ENCODE data around the gene LDAH. TPM values are rescaled to one million over a fixed set of nuclear protein-coding genes. Genes with fewer than 3 reads are reported as not detected.

The LDAH gene
- polyA plus RNA-seq, 1 donor, result 28.0 TPM

DNA sequence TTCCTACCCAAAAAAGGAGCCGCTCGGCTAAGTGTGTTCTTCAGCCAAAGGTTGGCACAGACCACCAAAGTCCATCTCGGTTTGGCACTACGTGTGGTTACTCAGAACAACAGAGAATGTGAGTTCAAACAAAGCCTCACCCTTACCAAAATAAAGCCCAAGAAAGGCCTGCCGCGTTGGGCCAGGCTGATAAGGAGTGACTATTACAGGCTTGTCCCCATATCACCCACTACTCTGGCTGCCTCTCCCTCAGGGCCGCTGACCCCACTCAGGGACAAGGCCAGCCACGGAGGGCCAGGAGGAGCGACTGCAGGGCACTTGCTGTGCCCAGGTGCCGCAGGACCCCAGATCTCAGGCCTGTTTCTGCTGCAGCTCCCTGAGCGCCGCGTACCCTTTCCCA, 185.8 kb downstream of the LDAH start:
- no CpG with 5 or more reads among the region's 13 CpGs for WGBS (ENCODE audit: insufficient coverage, low lambda C conversion rate)
- Histone ChIP-seq H3K9me3 (ENCODE audit: control insufficient read depth, low read depth, low read length) (no peaks in the 10 kb centered on the region), H3K27me3 (ENCODE audit: control insufficient read depth, insufficient read depth, low read length) (no peaks in the 10 kb centered on the region), H3K4me1 (ENCODE audit: control insufficient read depth, insufficient read depth, low read length) (peaks cover 24% of the 10 kb centered on the region), H3K4me3 (ENCODE audit: low read length) (no peak overlapping the region), H3K27ac (ENCODE audit: low read length) (no peak overlapping the region), H3K36me3 (ENCODE audit: control insufficient read depth, insufficient read depth, low read length) (peaks cover 57% of the 10 kb centered on the region)
- no peak for DNase-seq

DNA sequence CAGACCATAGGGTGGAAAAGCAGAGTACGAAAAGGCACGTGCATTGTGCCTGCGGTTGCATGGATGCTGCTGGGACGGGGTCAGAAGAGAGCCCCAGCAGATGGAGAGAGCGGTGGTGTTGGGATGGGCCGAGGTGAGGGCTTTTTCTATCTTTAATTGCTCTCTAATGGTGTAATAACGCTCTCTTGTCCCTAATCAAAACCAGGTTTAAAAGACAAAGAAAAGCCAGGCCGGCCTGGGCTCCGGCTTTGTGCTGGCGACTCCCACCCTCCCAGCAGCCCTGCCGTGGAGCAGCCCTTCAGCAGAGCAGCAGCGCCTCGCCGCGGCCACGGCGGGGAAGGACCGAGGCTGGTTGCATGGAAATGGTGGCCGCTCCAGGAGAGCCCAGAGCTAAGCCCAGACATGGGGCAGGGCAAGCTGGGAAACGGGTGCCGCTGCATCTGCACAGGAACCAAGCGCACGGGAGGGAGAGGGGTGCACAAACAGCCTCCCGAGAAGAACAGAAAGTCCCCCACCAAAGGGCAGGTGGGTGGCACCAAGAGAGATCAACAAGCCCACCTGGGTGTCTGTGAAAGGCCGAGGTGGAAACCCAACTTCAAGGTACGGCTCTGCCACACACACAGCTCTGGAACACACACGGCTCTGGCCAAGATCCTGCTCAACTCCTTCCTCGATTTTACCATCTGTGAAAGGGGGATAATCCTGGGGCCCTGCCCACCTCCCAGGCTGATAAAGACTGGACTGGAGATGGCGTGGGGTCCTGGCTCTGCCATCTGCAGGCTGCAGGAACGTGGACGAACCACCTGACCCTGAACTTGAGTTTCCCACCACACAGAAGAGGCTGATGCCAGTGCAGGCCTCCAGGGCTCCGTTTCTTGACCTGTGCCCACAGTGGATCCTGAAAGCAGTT, 187.0 kb downstream of the LDAH start:
- Histone ChIP-seq H3K27me3 (ENCODE audit: control insufficient read depth, insufficient read depth, low read length) (no peaks in the 10 kb centered on the region), H3K36me3 (ENCODE audit: control insufficient read depth, insufficient read depth, low read length) (peaks cover 46% of the 10 kb centered on the region), H3K4me1 (ENCODE audit: control insufficient read depth, insufficient read depth, low read length) (peaks cover 24% of the 10 kb centered on the region)

DNA sequence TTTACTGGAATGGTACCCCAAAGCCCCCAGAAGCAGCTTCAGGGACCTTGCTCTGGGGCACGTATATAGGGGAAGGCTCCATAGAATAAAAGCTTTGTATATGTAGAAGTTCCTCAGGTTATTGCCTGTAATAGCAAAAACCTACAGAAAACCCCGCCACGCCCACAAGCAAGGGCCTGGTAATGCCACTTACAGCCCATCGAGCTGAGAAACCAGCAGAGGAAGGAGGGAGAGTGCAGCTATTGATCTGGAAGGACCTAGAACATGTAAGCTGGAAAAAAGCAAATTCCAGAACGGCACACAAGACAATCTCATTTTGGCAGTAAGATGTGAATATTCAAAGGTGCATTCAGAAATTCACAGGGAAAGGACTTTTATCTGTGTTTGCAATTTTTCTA, 187.8 kb downstream of the LDAH start:
- Histone ChIP-seq H3K27me3 (ENCODE audit: control insufficient read depth, insufficient read depth, low read length) (no peaks in the 10 kb centered on the region), H3K9me3 (ENCODE audit: control insufficient read depth, low read depth, low read length) (no peaks in the 10 kb centered on the region), H3K27ac (ENCODE audit: low read length) (no peak overlapping the region), H3K4me3 (ENCODE audit: low read length) (no peak overlapping the region), H3K36me3 (ENCODE audit: control insufficient read depth, insufficient read depth, low read length) (peaks cover 41% of the 10 kb centered on the region), H3K4me1 (ENCODE audit: control insufficient read depth, insufficient read depth, low read length) (peaks cover 24% of the 10 kb centered on the region)
- DNase-seq, result no peak
- WGBS (ENCODE audit: insufficient coverage, low lambda C conversion rate), result no CpG with 5 or more reads among the region's 5 CpGs

More for the DNA sequence above, 187.0 kb downstream of the LDAH start:
- H3K27ac ChIP-seq (ENCODE audit: low read length), result no peak overlapping the region
- no peak overlapping the region for H3K4me3 ChIP-seq (ENCODE audit: low read length)
- H3K9me3 ChIP-seq (ENCODE audit: control insufficient read depth, low read depth, low read length), result no peaks in the 10 kb centered on the region
- peak; percentile 68 to 77 for DNase-seq
- 77% methylated on average over 4 of the region's 32 CpGs for WGBS (ENCODE audit: insufficient coverage, low lambda C conversion rate)

DNA sequence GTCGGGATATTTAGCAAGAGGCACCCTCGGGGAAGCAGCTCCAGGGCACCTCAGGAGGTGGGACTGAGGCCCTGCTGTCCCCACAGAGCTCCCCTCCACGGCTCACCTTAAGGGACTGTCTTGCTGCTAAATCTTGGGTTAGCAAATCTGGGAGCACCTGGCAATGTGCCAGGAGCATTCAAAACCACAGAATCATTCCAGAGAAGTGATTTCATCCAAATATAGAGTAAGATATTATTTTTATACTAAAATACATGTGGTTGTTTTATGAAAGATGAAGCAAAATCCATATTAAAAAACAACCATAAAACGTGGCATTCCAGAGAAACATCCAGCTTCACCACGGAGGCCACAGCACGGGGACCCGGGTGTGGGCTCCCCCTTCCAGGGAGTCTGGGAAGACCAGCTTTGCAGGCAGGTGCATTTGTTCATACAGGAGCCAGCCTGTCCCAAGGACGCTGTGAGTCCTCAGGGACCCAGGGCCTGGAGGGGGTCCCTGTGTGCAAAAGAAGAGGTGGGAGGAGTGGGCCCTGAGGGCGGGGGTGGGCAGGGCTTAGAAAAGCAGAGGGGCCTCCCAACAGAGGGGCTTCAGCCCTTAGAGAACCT, 188.3 kb downstream of the LDAH start:
- H3K36me3 ChIP-seq (ENCODE audit: control insufficient read depth, insufficient read depth, low read length), result peaks cover 40% of the 10 kb centered on the region
- peaks cover 24% of the 10 kb centered on the region for H3K4me1 ChIP-seq (ENCODE audit: control insufficient read depth, insufficient read depth, low read length)
- no peak overlapping the region for H3K27ac ChIP-seq (ENCODE audit: low read length)
- no peak for DNase-seq
- H3K9me3 ChIP-seq (ENCODE audit: control insufficient read depth, low read depth, low read length), result no peaks in the 10 kb centered on the region
- H3K27me3 ChIP-seq (ENCODE audit: control insufficient read depth, insufficient read depth, low read length), result no peaks in the 10 kb centered on the region
- H3K4me3 ChIP-seq (ENCODE audit: low read length), result no peak overlapping the region
- WGBS (ENCODE audit: insufficient coverage, low lambda C conversion rate), result no CpG with 5 or more reads among the region's 9 CpGs

Other genes starting within 250 kb of the LDAH start
- 30.7 TPM for gene HS1BP3, start 172.0 kb downstream of the LDAH start, polyA plus RNA-seq
- 0.13 TPM for gene GDF7, start 156.0 kb downstream of the LDAH start, polyA plus RNA-seq
- 863 TPM for gene APOB, start 221.0 kb upstream of the LDAH start, polyA plus RNA-seq

All from large intestine (tissue), 3 donors.